GM12872 (cell line): ENCODE measurements around the gene ZNF487.

ENCODE experiments used
- TF ChIP-seq, protein P1 (sequence below): IDR thresholded peaks from 3 replicates; pipeline ENCODE4 v1.5.1; 2011; ENCODE audit warnings: low read depth, mild to moderate bottlenecking, low read length, moderate library complexity; ENCODE audit not compliant: insufficient read depth

The ZNF487 gene

DNA sequence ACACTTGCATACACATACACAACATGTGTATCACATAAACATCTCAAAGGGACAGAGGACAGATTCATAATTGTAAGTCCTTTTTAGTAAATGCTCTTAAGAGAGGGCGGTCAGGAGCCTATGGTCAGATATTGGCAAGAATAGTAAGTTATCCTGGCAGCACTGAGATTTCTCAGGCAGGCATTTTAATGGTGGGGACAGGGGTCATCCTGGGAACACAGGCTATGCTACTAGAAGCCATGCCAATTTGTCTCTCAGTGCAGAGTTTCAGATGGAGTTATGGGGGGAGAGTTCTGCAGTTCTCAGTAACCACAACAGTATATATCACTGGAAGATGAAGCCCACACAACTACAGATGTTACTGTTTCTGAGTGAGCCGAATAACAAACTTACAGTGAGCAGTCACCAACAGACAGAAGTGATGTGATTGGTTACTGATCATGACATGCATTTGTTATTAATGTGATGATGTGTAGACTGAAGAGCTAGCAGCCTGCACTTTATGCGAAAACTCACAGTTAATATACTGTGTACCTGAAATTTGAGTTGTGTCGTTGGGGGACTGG is 16.4 kb downstream of the ZNF487 start:
- TF ChIP-seq, protein P1, sequence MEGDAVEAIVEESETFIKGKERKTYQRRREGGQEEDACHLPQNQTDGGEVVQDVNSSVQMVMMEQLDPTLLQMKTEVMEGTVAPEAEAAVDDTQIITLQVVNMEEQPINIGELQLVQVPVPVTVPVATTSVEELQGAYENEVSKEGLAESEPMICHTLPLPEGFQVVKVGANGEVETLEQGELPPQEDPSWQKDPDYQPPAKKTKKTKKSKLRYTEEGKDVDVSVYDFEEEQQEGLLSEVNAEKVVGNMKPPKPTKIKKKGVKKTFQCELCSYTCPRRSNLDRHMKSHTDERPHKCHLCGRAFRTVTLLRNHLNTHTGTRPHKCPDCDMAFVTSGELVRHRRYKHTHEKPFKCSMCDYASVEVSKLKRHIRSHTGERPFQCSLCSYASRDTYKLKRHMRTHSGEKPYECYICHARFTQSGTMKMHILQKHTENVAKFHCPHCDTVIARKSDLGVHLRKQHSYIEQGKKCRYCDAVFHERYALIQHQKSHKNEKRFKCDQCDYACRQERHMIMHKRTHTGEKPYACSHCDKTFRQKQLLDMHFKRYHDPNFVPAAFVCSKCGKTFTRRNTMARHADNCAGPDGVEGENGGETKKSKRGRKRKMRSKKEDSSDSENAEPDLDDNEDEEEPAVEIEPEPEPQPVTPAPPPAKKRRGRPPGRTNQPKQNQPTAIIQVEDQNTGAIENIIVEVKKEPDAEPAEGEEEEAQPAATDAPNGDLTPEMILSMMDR = no peak

GRCh38 chr10:43458227-43458626 is 21.3 kb downstream of the ZNF487 start:
- TF ChIP-seq, protein P1 = no peak

GRCh38 chr10:43461950-43462349 is 25.0 kb downstream of the ZNF487 start:
- TF ChIP-seq, protein P1 = peak; percentile 65

DNA sequence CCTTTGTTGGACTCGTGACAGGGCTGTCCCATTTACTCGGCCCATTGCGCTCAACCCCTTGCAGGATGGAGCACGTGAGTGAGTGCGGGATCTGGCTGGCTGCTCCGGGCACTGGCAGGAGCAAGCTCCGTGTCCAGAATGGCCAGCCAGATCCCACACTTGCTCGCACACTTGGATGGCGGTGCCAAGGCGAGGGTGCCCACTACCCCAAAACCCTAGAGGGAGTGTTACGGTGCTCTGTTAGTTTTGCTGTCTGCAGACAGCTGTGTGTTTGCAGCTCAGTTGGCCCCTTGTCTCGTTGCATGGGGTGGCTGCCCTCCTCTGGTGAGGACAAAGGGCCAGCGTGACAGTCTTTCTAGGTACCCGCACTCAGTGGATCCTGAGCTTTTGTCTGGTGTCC is 34.2 kb downstream of the ZNF487 start:
- TF ChIP-seq, protein P1 = no peak

DNA sequence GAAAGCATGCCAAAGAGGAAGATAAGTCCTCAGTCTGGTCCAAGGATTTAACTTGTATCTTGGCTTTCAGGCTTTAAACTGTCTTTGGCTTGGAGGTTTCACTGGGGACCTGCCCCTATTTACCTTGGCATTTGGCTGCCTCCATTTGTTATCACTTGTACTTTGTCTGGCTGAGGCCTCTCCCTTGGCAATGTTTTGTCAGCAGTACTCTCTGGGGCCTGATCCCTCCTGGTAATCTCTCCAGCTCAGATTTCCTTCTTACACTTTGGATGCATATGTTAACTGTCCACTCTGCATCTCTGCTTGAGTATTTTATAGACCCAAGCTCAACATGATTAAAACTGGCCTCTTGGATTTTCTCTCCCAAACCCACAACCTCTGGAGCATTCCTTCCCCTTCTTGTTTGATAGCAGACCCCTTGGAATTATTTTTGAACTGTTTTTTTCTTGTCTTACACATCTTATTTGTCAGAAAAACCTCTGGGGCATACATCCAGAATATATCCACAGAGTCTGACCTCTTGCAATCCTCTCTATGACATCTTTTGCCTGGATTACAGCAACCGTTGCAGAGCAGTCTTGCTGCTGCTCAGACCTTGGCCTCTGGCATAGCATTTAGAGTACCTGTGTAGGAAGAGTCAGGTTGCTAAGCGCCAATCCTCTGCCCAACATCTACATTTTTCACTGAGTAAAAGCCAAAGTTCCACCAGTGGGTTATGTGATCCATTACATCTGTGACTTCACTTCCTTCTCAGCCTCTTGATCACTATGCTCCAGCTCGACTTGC is 35.2 kb downstream of the ZNF487 start:
- TF ChIP-seq, protein P1 = no peak

GRCh38 chr10:43479275-43479674 is 42.4 kb downstream of the ZNF487 start:
- TF ChIP-seq, protein P1 = no peak

DNA sequence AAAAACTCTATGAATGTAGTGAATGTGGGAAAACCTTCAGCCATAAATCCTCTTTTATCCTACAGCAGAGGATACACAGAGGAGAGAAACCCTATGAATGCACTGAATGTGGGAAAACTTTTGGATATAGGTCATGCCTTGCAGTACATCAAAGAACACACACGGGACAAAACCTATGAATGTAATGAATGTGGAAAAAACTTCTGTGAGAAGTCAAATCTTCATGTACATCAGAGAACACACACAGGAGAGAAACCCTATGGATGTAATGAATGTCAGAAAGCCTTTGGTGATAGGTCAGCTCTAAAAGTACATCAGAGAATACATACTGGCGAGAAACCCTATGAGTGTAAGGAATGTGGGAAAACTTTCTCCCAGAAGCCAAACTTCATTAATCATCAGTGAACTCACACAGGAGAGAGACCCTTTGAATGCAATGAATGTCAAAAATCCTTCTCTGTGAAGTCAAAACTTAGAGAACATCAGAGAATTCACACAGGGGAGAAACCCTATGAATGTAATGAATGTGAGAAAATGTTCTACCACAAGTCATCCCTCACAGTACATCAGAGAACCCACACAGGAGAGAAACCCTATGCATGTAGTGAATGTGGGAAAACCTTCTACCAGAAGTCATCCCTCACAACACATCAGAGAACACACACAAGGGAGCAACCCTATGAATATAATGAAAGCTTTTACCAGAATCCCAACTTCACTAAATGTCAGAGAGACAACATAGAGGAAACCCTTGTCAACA is 45.6 kb downstream of the ZNF487 start:
- TF ChIP-seq, protein P1 = no peak
